GM10266 (cell line): ENCODE results near the gene UTS2R.
A peak's percentile ranks its signal among the peaks of the same experiment; 100 is the strongest.
"Not testable (repeated sequence)": the region's sequence is repeated elsewhere in the genome, so short reads cannot be mapped to it uniquely, and the experiment has no call there.

ENCODE experiments used
- DNase-seq: peaks from one replicate; pipeline ENCODE4 v3.0.0; 2012; ENCODE audit errors: extremely low spot score
- TF ChIP-seq, protein P1 (sequence below): IDR thresholded peaks from 2 replicates; pipeline ENCODE4 v1.5.1; 2012; ENCODE audit warnings: mild to moderate bottlenecking, low read depth; ENCODE audit not compliant: control insufficient read depth, insufficient read depth; ENCODE audit errors: missing control alignments

UTS2R gene

DNA sequence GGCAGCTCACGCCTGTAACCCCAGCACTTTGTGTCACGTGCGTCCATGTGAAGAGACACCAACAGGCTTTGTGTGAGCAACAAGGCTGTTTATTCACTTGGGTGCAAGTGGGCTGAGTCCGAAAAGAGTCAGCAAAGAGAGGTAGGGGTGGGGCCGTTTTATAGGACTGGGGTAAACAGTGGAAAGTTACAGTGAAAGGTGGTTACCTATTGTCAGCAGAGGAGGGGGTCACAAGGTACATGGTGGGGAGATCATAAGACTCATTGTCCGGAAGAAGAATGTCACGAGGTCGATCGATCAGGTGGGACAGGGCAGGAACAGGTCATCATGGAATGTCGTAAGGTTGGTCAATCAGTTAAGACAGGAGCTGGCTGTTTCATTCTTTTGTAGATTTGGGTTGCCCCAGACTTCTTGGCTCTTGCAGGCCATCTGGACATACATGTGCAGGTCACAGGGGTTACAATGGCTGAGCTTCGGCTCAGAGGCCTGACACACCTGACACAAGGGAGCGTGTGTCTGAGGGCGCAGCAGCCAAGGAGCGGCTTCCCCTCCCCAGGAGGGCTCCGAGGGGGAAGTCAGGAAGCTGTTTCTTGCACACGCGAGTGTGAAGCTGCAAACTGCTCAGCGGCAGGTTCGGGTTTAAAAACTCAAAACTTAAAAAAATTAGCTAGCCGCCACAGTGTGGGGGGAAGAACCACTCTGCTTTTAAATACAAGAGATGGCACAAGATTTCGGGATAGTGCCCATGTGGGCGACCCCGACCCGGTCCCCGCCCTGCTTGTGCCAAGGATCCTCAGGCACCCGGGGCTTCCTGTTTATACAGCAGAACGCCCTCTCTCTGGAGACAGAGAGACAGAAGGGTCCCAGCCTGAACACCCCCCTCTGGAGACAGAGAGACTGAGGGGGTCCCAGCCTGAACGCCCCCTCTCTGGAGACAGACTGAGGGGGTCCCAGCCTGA lies 24.9 kb upstream of the UTS2R start:
- TF ChIP-seq, protein P1, sequence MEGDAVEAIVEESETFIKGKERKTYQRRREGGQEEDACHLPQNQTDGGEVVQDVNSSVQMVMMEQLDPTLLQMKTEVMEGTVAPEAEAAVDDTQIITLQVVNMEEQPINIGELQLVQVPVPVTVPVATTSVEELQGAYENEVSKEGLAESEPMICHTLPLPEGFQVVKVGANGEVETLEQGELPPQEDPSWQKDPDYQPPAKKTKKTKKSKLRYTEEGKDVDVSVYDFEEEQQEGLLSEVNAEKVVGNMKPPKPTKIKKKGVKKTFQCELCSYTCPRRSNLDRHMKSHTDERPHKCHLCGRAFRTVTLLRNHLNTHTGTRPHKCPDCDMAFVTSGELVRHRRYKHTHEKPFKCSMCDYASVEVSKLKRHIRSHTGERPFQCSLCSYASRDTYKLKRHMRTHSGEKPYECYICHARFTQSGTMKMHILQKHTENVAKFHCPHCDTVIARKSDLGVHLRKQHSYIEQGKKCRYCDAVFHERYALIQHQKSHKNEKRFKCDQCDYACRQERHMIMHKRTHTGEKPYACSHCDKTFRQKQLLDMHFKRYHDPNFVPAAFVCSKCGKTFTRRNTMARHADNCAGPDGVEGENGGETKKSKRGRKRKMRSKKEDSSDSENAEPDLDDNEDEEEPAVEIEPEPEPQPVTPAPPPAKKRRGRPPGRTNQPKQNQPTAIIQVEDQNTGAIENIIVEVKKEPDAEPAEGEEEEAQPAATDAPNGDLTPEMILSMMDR: no peak
- DNase-seq: no peak

DNA sequence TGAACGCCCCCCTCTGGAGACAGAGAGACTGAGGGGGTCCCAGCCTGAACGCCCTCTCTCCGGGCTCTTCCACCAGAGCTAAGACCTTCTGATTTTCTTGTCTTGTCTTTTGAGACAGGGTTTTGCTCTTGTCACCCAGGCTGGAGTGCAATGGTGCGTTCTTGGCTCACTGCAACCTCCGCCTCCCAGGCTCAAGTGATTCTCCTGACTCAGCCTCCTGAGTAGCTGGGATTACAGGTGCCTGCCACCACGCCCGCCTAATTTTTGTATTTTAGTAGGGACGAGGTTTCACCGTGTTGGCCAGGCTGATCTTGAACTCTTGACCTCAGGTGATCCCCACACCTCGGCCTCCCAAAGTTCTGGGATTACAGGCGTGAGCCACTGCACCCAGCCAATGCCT lies 23.6 kb upstream of the UTS2R start:
- not testable (repeated sequence) for DNase-seq

DNA sequence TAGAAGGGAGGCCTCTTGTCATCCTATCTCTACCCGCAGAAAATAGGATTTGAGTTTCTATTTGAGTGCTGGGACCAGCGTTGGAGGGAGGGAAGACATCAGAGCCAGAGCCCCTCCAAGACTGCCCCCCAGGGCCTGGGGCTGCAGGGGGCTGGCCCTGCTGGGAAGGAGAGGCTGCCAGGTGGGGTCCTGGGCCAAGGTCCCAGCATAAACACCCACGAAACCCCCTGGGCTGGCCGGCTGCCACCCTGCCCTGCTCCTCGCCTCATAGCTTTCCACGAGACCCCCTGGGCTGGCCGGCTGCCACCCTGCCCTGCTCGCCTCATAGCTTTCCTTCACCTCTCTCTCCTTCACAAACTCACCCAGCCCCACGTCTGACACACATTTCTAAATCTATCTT lies 23.1 kb upstream of the UTS2R start:
- TF ChIP-seq, protein P1: no peak
- DNase-seq: no peak

GRCh38 chr17:82348866-82349265 lies 22.7 kb upstream of the UTS2R start:
- no peak for DNase-seq

GRCh38 chr17:82349287-82349701 lies 22.3 kb upstream of the UTS2R start:
- TF ChIP-seq, protein P1: no peak
- DNase-seq: no peak

More at GRCh38 chr17:82348866-82349265, 22.7 kb upstream of the UTS2R start:
- TF ChIP-seq, protein P1: no peak

- TF ChIP-seq, protein P1: peak; percentile 42
- DNase-seq: no peak
Measured at GRCh38 chr17:82350182-82351030, 21.2 kb upstream of the UTS2R start.

DNA sequence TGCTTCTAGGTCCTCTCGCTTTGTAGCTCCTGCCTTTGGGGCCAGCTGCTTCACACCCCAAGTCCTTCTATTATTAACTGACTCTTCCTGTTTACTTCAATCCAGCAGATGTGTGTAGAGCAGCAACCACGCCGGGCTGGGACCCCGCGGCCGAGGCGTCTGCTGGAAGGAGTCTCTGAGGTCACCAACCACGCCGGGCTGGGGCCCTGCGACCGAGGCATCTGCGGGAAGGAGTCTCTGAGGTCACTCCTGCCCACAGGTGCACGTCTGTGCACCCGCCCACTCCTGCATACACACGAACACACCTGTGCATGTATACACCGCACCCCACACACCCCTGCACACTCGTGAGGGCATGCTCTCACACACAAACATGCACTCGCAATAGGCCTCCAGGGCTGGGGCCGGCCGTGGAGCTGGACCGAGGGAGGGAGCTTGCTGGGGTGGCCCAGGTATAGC lies 20.3 kb upstream of the UTS2R start:
- TF ChIP-seq, protein P1: no peak
- DNase-seq: peak; percentile 53
